Mesenchymal stem cell (in vitro differentiated cells and primary cell): ENCODE results near the gene SP6.

Source experiments
- DNase-seq: peaks from one replicate; pipeline ENCODE4 v3.0.0-alpha.2; 2013
- H2AFZ ChIP-seq: one replicate; pipeline ENCODE4 v1.6.1; 2013; ENCODE audit warnings: low read depth, mild to moderate bottlenecking, control low read depth, inconsistent platforms, low read length, moderate library complexity
- H2AK5ac ChIP-seq: 2 replicates; pipeline ENCODE4 v1.6.1; 2013; ENCODE audit warnings: low read length, moderate library complexity, mild to moderate bottlenecking, inconsistent platforms; ENCODE audit not compliant: severe bottlenecking
- H2BK120ac ChIP-seq: one replicate; pipeline ENCODE4 v1.6.1; 2013; ENCODE audit warnings: low read depth, mild to moderate bottlenecking, inconsistent platforms, low read length, moderate library complexity
- H2BK12ac ChIP-seq, 2 experiments: one replicate each; pipeline ENCODE4 v1.6.1; 2013; ENCODE audit warnings: inconsistent platforms in 2 of 2, low read length in 2 of 2, mild to moderate bottlenecking in 2 of 2, moderate library complexity in 2 of 2, control low read depth in 1 of 2
- H2BK15ac ChIP-seq: one replicate; pipeline ENCODE4 v1.6.1; 2013; ENCODE audit warnings: mild to moderate bottlenecking, low read depth, inconsistent platforms; ENCODE audit not compliant: poor library complexity, severe bottlenecking
- H2BK5ac ChIP-seq: 2 replicates; pipeline ENCODE4 v1.6.1; 2013; ENCODE audit warnings: low read depth, mild to moderate bottlenecking, low read length, control low read depth, inconsistent platforms; ENCODE audit not compliant: poor library complexity, severe bottlenecking
- H3K14ac ChIP-seq, 2 experiments: one replicate each; pipeline ENCODE4 v1.6.1; 2013; ENCODE audit warnings: inconsistent platforms in 2 of 2, low read length in 2 of 2, control low read depth in 1 of 2, mild to moderate bottlenecking in 1 of 2, moderate library complexity in 1 of 2
- H3K18ac ChIP-seq, 2 experiments: one replicate each; pipeline ENCODE4 v1.6.1; 2013; ENCODE audit warnings: inconsistent platforms in 2 of 2, low read length in 2 of 2, control low read depth in 1 of 2, low read depth in 1 of 2, mild to moderate bottlenecking in 1 of 2
- H3K23ac ChIP-seq, 2 experiments: one replicate each; pipeline ENCODE4 v1.6.1; 2013; ENCODE audit warnings: inconsistent platforms in 2 of 2, low read length in 2 of 2, mild to moderate bottlenecking in 2 of 2, moderate library complexity in 2 of 2, control low read depth in 1 of 2
- H3K27ac ChIP-seq: 2 replicates; pipeline ENCODE4 v1.5.1; 2013; ENCODE audit warnings: mild to moderate bottlenecking, moderate library complexity, low read length, control low read depth, inconsistent platforms; ENCODE audit not compliant: poor library complexity, severe bottlenecking
- H3K27me3 ChIP-seq, 2 experiments: 2 replicates each; pipeline versions ENCODE4 v1.6.1 to v1.7.0; 2013; ENCODE audit warnings: low read length in 2 of 2, mild to moderate bottlenecking in 2 of 2, moderate library complexity in 2 of 2, control low read depth in 1 of 2, inconsistent platforms in 1 of 2; ENCODE audit not compliant: control insufficient read depth in 1 of 2, insufficient read depth in 1 of 2
- H3K36me3 ChIP-seq, 2 experiments: 2 replicates each; pipeline versions ENCODE4 v1.6.1 to v1.7.0; 2013; ENCODE audit warnings: low read length in 2 of 2, control low read depth in 1 of 2, inconsistent platforms in 1 of 2, low read depth in 1 of 2, mild to moderate bottlenecking in 1 of 2; ENCODE audit not compliant: insufficient read depth in 2 of 2, control insufficient read depth in 1 of 2
- H3K4ac ChIP-seq, 2 experiments: one replicate each; pipeline ENCODE4 v1.6.1; 2013; ENCODE audit warnings: inconsistent platforms in 2 of 2, low read length in 2 of 2, mild to moderate bottlenecking in 2 of 2, moderate library complexity in 2 of 2, control low read depth in 1 of 2, low read depth in 1 of 2
- H3K4me1 ChIP-seq: 2 replicates; pipeline ENCODE4 v1.6.1; 2013; ENCODE audit warnings: low read depth, low read length, control low read depth; ENCODE audit not compliant: control insufficient read depth, insufficient read depth
- H3K4me2 ChIP-seq: 2 replicates; pipeline ENCODE4 v1.6.1; 2013; ENCODE audit warnings: low read length, mild to moderate bottlenecking, inconsistent platforms; ENCODE audit not compliant: poor library complexity, severe bottlenecking
- H3K4me3 ChIP-seq, 2 experiments: 2 replicates each; pipeline versions ENCODE4 v1.5.1 to v1.7.0; 2013; ENCODE audit warnings: low read length in 2 of 2, mild to moderate bottlenecking in 2 of 2, control low read depth in 1 of 2, low read depth in 1 of 2; ENCODE audit not compliant: insufficient read depth in 1 of 2
- H3K79me1 ChIP-seq: replicated peaks from 2 replicates; pipeline ENCODE4 v1.6.1; 2013; ENCODE audit warnings: mild to moderate bottlenecking, control low read depth, low read length, inconsistent platforms; ENCODE audit not compliant: poor library complexity, severe bottlenecking
- H3K9ac ChIP-seq: 2 replicates; pipeline ENCODE4 v1.7.0; 2013; ENCODE audit warnings: mild to moderate bottlenecking, low read length, moderate library complexity
- H3K9me3 ChIP-seq: 2 replicates; pipeline ENCODE4 v1.7.0; 2013; ENCODE audit warnings: mild to moderate bottlenecking, low read length; ENCODE audit not compliant: control insufficient read depth
- H4K8ac ChIP-seq: one replicate; pipeline ENCODE4 v1.6.1; 2013; ENCODE audit warnings: inconsistent platforms, mild to moderate bottlenecking, low read length, moderate library complexity
- H4K91ac ChIP-seq: one replicate; pipeline ENCODE4 v1.6.1; 2013; ENCODE audit warnings: mild to moderate bottlenecking, low read length, inconsistent platforms
- WGBS: methylation state at CpG from one replicate; pipeline ENCODE4 v1.1.7; 2013; ENCODE audit warnings: mixed read lengths; 5-methylcytosine and 5-hydroxymethylcytosine counted together

SP6 gene

DNA sequence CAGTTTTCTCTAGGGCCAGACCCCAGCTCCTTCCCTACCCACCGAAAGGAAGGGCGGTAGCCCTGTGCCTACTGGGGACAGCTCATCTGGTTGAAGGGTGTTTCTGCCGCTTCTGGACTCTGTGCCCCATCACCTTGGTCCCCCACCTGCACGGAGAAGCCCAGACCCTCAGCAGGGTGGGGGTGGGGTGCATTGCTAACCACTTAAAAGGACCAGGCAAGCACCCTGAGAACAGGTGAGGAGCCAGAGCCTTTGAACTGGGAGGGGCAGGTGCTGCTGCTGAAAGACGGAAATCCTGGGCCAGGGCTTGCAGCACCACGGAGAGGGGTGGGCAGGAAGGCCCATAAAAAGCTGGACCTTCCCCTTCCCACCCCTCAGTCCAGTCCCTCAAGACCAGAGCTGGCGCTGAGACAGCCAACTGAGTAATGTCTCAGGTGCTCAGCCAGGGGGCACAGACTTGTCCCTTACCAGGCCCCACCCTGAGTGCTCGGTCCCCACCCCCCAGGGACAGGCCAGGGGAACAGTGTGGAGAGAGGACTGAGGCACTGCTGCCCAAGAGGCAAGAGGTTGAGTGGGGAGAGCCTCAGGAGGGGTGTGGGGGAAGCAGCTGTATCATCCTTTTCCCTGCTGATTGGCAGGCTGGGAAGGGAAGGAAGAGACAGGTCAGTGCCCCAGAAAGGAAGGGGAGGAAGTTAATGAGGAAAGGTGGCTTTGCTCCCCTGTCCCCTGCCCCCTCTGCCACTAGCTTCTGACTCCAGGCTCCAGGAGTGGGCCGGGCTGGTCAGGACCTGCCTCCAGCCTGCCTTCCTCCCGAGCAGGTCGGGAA lies 34.2 kb upstream of the SP6 start:
- Histone ChIP-seq H3K79me1 (no peaks in the 10 kb centered on the region), H2AK5ac (no peak overlapping the region), H3K27me3 (peaks cover 0 to 51% of the 10 kb centered on the region in 2 experiments), H2BK12ac (peak overlapping the region in 1 of 2 experiments; percentile 34), H3K4me1 (no peaks in the 10 kb centered on the region), H3K4me3 (no peak overlapping the region), H3K9ac (no peak overlapping the region), H4K91ac (no peak overlapping the region), H2AFZ (no peak overlapping the region), H3K4ac (no peak overlapping the region), H3K36me3 (no peaks in the 10 kb centered on the region), H2BK5ac (no peak overlapping the region), H3K27ac (no peak overlapping the region), H4K8ac (no peak overlapping the region), H3K23ac (peak overlapping the region in 1 of 2 experiments; percentile 50), H2BK15ac (no peak overlapping the region), H3K4me2 (no peak overlapping the region), H3K9me3 (no peaks in the 10 kb centered on the region), H3K14ac (no peak overlapping the region), H2BK120ac (no peak overlapping the region), H3K18ac (peak overlapping the region in 1 of 2 experiments; percentile 50)
- WGBS = 58% methylated on average over 10 of the region's 11 CpGs
- DNase-seq = no peak

DNA sequence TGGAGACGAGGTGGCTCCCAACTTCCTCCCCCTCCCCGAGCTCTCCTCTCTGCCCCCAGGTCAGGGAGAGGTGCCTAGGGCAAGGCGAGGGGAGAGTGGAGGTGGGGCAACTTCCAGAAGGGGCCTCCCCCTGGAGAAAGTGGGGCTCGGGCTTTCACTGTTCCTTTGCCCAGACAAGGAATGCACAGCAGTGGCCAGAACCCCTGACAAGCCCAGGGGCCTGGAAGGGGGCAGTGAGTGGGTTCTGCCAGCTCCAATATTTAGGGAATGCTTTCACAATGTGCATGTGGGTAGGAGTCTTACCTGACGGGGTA lies 33.4 kb upstream of the SP6 start:
- Histone ChIP-seq H3K4me2 (no peak overlapping the region), H3K4ac (peak overlapping the region in 1 of 2 experiments; percentile 39), H3K18ac (no peak overlapping the region), H2BK120ac (peak overlapping the region; percentile 27), H3K23ac (no peak overlapping the region), H2BK15ac (no peak overlapping the region), H4K91ac (no peak overlapping the region), H3K4me1 (no peaks in the 10 kb centered on the region), H3K4me3 (no peak overlapping the region), H3K9me3 (no peaks in the 10 kb centered on the region), H3K36me3 (no peaks in the 10 kb centered on the region), H3K27me3 (peaks cover 0 to 53% of the 10 kb centered on the region in 2 experiments), H3K27ac (no peak overlapping the region), H3K9ac (no peak overlapping the region), H4K8ac (no peak overlapping the region), H3K79me1 (no peaks in the 10 kb centered on the region), H3K14ac (no peak overlapping the region), H2BK5ac (no peak overlapping the region), H2AFZ (no peak overlapping the region), H2BK12ac (no peak overlapping the region), H2AK5ac (no peak overlapping the region)
- no peak for DNase-seq
- 57% methylated on average over 3 of the region's 5 CpGs for WGBS

DNA sequence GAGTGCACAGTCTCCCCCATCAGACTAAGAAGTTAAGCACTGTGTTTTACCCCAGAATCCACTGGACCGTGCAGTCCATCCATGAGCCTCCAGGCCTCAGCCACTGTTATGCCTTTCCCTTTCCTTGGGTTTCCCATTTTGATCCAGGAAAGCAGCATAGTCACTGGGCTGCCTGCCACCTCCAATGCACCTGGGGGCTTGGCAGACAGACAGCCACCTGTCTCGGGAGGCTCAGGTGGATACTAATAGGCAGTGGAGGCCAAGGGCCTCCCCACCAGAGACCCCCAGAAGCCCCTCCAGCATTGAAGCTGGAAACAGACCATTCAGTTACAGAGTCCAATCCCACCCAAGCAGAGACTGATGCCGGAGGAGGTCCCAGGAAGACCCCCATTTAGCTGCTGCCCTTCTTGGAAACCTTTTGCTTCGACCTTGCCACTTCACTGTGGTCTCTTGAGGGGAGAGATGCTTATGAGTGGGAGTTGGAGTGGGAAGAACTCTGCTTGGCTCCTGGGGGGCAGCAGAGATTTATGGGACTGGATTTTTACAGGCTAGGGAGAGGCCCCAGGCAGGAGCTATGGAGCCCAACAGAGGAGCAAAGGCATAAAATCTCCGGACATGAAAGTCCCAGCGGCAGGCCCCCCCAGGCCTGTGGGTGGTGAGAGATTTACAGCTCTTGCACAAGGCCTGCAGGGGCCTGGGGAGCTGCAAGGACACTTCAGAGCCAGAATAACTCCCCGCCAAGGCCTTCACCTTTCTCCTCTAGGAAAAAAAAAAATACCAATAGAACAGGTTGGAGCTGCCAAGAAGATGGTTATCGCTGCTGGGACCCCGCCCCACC lies 32.8 kb upstream of the SP6 start:
- Histone ChIP-seq H2AK5ac (no peak overlapping the region), H3K27ac (no peak overlapping the region), H3K14ac (no peak overlapping the region), H3K4me2 (no peak overlapping the region), H4K8ac (peak overlapping the region; percentile 64), H3K23ac (no peak overlapping the region), H2BK12ac (peak overlapping the region in 1 of 2 experiments; percentile 38), H3K4ac (no peak overlapping the region), H4K91ac (no peak overlapping the region), H3K4me1 (no peaks in the 10 kb centered on the region), H2BK120ac (peak overlapping the region; percentile 27), H3K18ac (no peak overlapping the region), H3K79me1 (no peaks in the 10 kb centered on the region), H2BK5ac (no peak overlapping the region), H3K4me3 (no peak overlapping the region), H3K9ac (no peak overlapping the region), H3K36me3 (no peaks in the 10 kb centered on the region), H2BK15ac (no peak overlapping the region), H3K9me3 (no peaks in the 10 kb centered on the region), H3K27me3 (peaks cover 0 to 58% of the 10 kb centered on the region in 2 experiments), H2AFZ (no peak overlapping the region)
- DNase-seq = no peak
- 44% methylated on average over 7 of the region's 9 CpGs for WGBS
